GM21447 (cell line): ENCODE measurements around the gene ARPC4.
"Not testable (repeated sequence)": the region's sequence is repeated elsewhere in the genome, so short reads cannot be mapped to it uniquely, and the experiment has no call there.

Experiments
- ATAC-seq: cut with Tn5 transposase; IDR thresholded peaks from one replicate; pipeline ENCODE4 v1.9.1; 2021; ENCODE audit not compliant: unreplicated experiment

ARPC4 gene

DNA sequence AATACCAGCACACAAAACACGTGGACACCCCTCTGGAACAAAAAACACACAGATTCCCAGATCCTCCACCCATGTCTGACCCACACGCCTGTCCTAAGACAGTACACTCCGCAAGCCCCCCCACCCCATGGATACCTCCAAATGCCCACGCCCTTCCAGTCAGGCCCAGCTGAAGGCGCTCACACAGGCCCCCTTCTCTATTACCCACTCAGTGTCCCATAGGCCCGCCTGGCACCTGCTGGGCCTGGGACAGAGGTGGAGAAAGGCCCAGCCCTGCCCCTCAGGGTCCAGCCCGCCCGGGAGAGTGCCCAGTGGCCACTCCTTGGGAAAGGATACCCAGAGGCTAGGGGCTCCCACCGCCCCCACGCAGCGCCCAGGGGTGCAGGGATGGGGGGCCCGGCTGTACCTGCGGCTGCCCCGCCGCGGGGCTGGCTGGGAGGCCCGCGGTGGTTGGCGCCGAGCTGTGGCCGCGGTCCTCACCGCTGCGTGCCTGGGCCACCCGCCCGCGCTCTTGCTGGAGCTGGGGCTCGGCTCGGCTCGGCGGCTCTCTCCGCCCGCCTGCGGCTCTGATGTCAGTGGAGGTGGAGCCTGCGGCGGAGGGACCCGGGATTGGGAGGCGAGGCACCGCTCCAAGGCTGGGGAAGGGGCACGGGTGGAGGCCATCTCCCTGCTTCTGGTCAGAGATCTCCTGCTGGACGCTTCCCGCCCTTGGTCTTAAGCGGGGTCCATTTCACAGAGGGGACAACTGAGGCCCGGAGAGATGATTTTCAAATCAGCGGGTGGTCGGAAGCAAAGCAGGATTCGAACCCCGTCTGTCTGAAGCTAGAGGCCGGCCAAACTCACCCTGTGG is 23.2 kb upstream of the ARPC4 start, which contains the start of gene CAMK1:
Gene CAMK1 (minus strand): TSS at position 522 of the 850 bp plus-strand sequence. CDS start 2,198 bp downstream, outside the sequence.
- ATAC-seq: no peak

DNA sequence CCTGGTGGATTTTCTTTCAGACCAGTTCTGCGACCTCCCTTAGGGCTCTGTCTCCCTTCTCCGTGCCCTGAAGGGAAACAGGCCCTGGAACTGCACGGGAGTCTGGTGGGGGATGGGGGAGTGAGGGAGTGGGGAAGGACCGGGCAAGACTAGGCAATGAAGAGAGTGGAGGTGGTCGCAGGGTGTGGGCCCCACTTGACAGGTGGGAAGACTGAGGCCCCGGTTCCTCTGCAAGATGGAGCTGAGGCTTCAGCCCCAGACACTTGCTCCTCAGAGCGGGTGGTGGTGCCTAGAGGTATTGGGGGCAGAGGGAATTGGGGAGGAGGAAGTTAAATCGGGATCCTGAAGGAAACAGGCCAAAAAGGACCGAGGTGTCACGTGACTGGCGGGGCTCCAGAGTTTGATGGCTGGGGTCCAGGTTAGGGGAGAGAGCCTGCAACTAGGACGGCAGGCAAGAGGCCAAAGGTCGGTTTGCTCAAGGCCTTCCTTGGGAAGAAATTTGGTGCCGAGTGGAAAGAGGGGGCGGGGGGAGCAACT is 22.5 kb upstream of the ARPC4 start:
- ATAC-seq: no peak

DNA sequence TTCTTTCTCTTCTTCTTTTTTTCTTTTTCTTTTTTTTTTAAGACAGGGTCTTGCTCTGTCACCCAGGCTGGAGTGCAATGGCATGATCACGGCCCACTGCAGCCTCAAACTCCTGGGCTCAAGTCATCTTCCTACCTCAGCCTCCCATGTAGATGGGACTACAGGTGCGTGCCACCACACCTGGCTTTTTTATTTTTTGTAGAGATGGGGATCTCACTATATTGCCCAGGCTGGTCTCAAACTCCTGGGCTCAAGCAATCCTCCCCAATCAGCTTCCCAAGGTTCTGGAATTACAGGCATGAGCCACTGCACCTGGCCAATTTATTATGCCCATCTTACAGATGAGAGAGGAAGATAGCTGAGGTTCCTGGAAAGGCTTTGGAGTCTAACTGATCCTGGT is 21.9 kb upstream of the ARPC4 start:
- ATAC-seq: not testable (repeated sequence)

DNA sequence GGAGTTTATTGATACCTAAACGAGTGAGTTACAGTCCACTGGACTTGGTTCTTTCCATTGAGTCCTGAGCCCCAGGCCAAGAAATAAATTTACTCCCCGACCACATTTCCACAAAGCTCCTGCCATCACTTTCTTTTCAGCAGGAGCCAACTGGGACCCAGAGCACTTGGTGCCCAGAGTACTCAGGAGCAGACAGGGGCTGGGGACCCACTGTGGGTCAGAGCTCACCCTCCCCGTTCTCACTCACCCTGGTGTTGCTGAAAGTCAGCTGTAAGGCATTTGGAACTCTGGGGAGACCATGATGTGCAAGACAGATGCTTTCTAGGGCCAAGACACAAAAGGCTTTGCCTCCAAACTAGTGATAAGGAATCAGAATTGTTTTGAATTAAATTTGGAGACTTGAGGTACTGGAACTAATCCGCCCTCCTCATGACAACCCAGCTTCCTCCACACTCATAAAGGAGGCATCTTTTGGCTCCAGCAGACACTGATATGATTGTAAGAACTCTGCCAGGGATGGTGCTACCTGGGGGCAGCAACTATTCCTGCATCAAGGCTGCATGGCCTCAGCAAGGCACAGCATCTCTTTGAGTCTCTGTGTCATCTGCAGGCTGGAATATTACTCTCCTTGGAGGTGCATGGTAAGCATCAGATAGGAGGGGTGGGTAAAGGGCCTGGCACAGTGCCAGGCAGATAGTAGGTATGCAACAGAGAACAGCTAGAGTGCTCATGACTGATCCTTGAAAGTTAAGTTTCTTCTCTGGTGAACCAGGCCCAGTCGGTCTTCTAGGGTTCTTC is 15.8 kb upstream of the ARPC4 start:
- ATAC-seq: no peak

DNA sequence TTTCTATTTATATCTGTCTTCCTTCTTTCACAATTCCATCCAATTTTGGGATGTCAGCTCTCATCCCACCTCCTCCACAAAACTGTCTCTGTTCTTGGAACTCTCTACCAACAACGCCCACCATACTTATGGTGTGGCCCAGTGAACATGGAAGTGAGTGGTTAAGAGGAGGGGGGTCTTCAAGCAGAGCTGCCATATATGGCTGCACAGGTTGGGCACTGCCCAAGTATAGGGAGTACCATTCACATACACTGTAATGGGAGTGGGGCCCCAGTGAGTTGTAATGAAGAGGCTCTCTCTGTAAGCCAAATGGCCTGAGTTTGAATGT is 15.2 kb upstream of the ARPC4 start:
- no peak for ATAC-seq

GRCh38 chr3:9778143-9779074 is 14.5 kb upstream of the ARPC4 start:
- no peak for ATAC-seq

GRCh38 chr3:9779075-9779593 is 13.7 kb upstream of the ARPC4 start:
- no peak for ATAC-seq

DNA sequence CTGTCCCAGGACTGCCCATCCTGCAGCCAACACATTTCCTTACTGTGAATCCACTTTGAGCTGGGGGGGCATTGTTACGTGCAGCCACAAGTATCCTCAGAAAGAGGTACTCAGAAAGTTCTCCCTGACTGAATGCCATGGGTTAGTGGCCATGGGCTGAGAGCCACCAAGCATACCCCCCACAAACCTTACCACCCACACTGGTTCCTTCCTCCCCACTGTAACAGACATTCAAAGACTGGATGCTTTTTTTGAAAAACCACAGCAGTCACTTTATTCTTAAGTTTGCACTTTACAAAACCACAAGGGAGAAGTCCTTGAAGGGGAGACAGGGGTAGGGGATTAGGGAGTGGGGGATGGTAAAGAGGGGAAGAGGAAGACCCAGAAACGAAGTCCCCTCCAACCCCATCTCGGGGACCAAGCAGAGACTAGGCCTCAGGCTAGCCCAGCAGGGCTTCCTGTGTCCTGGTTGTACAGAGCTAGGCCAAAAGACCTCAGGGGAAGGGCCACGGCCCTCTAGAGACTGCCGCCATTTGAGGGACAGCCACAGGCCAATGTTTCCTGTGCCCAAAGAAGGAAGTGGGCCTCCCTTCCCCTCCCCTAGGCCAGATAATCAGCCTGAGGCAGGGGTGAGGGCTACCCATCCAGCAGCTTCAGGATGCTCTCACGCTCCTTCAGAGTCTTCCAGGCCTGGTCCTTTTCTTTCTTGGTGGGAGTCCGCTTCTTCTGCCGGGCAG is 13.0 kb upstream of the ARPC4 start:
- peak; percentile 60 for ATAC-seq

DNA sequence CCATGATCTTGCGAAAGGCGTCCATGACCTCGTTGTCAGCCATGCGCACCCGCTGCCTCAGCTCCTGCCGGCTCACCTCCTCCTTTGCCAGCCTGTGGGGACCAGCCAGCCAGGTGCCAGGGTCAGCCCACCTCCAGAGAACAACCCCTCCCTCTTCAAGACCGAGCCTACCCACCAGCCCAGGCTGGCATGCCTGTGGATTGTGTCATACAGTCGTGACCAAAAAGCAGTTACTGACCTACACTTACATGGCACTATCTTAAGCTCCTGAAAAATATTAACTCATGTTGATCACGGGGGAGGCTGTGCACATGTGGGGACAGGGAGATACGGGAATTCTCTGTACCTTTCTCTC is 12.4 kb upstream of the ARPC4 start:
- no peak for ATAC-seq

GRCh38 chr3:9780910-9781309 is 12.0 kb upstream of the ARPC4 start:
- no peak for ATAC-seq

DNA sequence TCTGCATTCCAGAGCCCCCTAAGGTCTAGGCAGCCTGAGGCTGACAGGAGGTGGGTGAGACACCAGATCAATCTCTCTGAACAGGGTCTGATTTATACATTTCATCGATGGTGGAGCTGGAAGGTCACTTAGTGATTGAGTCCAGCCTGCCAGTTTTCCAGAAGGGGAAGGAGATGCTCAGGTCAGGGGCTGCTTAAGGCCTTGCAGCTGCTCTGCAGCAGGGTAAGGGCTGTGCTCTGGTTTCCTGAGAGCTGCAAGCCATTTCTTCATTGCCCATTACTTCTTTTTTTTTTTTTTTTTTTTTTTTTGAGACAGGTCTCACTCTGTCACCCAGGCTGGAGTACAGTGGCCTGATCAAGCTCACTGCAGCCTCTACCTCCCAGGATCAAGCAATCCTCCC is 11.3 kb upstream of the ARPC4 start:
- ATAC-seq: no peak

DNA sequence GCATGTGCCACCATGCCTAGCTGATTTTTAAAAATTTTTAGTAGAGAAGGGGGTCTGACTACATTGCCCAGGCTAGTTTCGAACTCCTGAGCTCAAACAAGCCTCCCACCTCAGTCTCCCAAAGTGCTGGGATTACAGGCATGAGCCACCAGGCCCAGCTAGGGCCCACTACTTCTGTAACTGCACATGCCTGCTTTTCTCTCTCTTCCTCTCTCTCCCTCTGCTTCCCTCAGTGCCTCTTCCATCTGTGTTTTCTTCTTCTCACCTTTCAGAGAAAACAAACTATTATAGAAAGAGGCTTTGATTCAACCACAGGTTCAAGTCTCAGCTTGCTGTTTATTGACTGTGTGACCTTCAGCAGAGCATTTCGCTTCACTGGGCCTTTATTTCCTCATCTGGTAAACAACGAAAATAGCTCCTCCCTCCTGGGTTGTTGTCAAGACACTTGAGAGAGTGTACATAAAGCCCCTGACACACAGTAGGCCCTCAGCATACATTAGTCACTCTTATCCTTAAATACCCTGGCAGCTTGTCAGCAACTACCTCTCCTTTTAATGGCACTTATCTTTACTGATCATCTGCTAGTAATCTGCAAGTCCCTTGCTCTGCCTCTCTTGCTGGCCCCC is 10.8 kb upstream of the ARPC4 start:
- ATAC-seq: no peak

GRCh38 chr3:9782770-9783169 is 10.1 kb upstream of the ARPC4 start:
- ATAC-seq: no peak

DNA sequence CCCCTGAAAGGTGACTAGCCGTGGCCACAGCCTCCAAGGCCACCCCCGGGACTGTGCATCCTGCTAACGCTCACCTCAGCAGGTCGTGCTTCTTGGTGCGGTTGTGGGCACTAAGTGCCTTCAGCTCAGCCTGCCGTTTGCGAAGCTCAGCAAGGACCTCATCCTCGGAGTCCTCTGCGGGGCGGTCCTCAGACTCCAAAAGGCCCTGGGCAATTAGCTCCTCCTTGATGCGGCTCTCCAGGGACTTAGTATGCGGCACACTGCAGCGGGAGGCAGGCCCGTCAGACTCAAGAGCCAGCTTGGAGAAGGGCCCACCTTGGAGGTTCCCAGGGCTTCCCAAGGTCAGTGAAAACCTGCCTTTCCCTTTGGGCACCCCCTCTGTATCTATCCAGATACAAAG is 8.9 kb upstream of the ARPC4 start:
- ATAC-seq: no peak

DNA sequence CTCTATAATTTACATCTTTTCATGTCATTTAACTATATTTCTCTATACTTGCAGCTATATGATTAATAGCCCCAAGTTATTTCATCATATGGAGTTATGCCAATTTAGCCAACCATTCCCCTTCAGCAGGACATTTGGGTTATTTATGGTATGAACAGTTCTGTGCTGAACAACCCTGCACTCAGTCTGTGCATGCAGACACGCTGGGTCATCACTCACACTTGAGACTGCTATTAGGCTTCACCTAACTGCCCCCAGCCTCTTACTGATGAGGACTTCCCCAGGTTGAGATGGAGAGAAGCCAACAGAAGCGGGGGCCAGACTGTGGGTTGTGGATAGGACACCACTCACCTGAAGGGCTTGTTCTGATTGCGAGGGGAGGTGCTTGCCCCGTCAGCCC is 7.9 kb upstream of the ARPC4 start:
- no peak for ATAC-seq

DNA sequence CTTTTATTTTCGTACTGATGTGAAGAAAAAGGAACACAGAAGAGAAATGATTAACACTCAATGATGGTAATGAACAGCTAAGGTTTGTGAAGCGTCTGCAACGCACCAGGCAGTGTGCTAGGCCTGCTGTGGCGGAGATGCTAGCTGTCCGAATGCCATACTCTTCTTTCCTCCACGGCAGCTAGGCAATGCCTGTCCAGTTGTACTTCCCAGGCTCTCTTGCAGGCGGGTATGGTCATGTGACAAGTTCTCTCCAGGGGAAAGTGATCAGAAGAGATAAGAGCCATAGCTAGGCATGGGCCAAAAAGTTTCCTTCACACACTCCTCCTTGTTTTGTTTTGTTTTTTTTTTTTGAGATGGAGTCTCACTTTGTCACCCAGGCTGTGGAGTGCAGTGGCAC is 7.3 kb upstream of the ARPC4 start:
- ATAC-seq: no peak

DNA sequence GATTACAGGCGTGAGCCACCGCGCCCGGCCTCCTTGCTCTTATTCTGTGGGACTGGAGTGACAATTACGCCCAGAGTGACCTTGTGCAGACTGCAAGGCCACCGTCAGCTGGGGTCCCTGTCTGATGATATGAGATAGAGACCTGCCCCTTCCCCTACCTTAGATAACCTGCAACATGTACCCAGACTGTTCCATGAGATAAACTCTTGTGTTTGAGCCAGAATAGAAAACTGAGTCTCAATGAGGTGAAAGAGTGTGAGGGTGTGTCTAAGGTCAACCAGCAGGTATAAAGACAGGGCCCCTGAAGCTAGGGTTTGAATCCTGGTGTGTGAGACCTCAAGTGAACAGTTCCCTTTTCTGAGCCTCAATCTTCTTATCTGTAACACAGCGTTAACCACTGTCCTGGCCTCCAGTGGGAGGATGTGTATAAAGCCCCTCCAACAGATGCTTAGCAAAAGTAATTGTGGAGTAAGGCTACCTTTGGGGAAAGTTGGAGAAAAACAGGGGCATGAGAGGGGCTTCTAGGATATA is 6.6 kb upstream of the ARPC4 start:
- no peak for ATAC-seq

GRCh38 chr3:9786825-9787669 is 5.8 kb upstream of the ARPC4 start:
- ATAC-seq: no peak

DNA sequence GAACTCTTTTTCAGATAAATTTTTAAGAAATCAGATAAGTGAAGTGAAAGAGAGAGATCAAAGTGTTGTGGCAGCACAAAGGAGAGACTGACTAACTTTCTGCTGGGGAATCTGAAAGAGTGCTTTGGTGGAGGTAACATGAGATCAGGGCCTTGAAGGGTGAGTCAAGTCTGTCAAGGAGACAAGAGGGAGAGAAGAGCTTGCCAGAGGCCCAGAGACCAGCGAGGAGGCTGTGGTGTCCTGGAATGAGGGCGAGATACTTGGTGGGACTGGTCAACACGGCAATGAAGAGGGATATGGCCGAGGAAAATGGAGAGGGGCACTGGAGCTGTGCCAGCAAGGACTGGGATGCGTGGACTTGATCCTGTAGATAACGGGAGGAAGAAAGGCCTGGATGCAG is 5.2 kb upstream of the ARPC4 start:
- no peak for ATAC-seq
